AG09309 (cell line): ENCODE measurements around the gene CHRNB1.
A peak's percentile ranks its signal among the peaks of the same experiment; 100 is the strongest.

Experiments
- DNase-seq: peaks from one replicate; pipeline ENCODE4 v3.0.0-alpha.2; 2010; ENCODE audit warnings: low read depth
- H3K4me3 ChIP-seq: 2 replicates; pipeline ENCODE4 v1.5.1; 2011; ENCODE audit warnings: mild to moderate bottlenecking, low read depth, low read length, moderate library complexity; ENCODE audit not compliant: control insufficient read depth
- CTCF ChIP-seq: IDR thresholded peaks from 2 replicates; pipeline ENCODE4 v1.5.1; 2011; ENCODE audit warnings: mild to moderate bottlenecking, low read depth, low read length, inconsistent platforms; ENCODE audit not compliant: insufficient read depth, control insufficient read depth; ENCODE audit errors: missing control alignments

The CHRNB1 gene

GRCh38 chr17:7413346-7413985, 31.4 kb upstream of the CHRNB1 start:
- TF ChIP-seq CTCF = no peak
- no peak overlapping the region for H3K4me3 ChIP-seq
- peak; percentile 37 for DNase-seq

GRCh38 chr17:7414837-7415236, 30.0 kb upstream of the CHRNB1 start:
- no peak overlapping the region for H3K4me3 ChIP-seq
- DNase-seq = no peak
- no peak for TF ChIP-seq CTCF

DNA sequence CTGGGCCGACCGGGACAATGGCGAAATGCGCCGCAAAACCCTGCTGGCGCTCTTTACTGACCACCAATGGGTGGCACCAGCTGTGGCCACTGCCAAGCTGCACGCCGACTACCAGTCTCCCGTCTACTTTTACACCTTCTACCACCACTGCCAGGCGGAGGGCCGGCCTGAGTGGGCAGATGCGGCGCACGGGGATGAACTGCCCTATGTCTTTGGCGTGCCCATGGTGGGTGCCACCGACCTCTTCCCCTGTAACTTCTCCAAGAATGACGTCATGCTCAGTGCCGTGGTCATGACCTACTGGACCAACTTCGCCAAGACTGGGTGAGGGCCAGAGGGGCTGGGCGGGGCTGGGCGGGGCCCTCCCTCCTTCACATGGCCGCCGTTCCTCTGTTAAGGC, 29.1 kb upstream of the CHRNB1 start:
- no peak overlapping the region for H3K4me3 ChIP-seq
- no peak for DNase-seq
- TF ChIP-seq CTCF = no peak

DNA sequence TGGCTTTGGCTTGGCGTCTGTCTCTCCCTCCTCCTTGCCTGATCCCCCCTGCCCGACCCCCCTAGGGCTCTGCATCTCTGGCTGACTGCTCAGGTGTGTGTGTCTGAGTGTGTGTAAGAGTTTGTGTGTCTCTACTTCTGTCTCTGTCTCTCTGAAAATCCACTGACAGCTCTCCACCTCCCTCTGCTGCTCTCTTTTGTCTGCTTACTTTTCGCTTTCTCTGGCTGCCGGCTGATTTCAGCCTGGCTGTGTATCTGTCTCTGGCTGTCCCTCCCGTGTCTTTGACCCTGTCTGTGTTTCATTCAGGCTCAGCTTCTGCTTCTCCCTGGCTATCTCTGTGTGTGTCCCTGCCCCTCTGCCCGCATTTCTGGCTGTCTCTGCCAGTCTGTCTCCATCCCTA, 28.5 kb upstream of the CHRNB1 start:
- no peak for TF ChIP-seq CTCF
- no peak for DNase-seq
- H3K4me3 ChIP-seq = no peak overlapping the region

- TF ChIP-seq CTCF = no peak
- no peak overlapping the region for H3K4me3 ChIP-seq
Observed at GRCh38 chr17:7417056-7417655, 27.7 kb upstream of the CHRNB1 start.

DNA sequence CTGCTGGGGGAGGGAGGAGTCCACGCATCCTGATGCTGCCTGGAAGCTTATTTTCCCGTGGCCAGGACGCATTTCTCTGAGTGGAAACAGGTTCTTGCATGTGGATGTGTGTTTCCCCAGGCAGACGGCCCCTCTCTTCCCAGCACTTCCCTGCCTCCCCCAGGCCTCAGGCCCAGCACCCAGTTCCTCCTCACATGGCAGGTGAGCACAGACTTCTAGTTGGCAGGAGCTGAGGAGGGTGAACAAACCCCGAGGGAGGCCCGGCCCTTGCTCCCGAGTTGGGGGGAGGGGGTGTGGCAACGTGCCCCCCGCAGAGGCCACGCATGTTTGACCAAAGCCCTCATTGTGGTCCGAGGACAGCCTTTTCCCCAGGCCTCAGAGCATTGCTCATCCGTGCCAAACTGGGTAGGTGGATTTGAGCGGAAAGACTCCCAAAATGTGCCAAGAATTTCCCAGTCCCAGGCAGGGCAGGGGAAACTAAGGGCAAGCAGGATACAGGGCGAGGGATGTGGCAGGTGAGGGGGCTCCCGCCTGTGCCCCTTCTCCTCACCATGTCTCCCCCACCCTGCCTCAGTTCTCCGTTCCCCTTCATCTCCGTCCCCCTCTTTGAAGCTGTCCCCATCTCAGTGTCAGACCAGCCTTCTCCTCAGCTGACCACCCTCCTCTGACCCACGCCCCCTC, 26.2 kb upstream of the CHRNB1 start:
- DNase-seq = no peak
- no peak for TF ChIP-seq CTCF

More at GRCh38 chr17:7417056-7417655, 27.7 kb upstream of the CHRNB1 start:
- DNase-seq = no peak

More for the DNA sequence above, 26.2 kb upstream of the CHRNB1 start:
- no peak overlapping the region for H3K4me3 ChIP-seq
